NCI-H1092 (cell line): Measurements from ENCODE around the gene OR4C45.
A peak's percentile ranks its signal among the peaks of the same experiment; 100 is the strongest.
"Not testable (repeated sequence)": the region's sequence is repeated elsewhere in the genome, so short reads cannot be mapped to it uniquely, and the experiment has no call there.

Experiments used
- DNase-seq: peaks from one replicate; lab custom pipeline; 2025; lab: John Stamatoyannopoulos, UW

The OR4C45 gene

DNA sequence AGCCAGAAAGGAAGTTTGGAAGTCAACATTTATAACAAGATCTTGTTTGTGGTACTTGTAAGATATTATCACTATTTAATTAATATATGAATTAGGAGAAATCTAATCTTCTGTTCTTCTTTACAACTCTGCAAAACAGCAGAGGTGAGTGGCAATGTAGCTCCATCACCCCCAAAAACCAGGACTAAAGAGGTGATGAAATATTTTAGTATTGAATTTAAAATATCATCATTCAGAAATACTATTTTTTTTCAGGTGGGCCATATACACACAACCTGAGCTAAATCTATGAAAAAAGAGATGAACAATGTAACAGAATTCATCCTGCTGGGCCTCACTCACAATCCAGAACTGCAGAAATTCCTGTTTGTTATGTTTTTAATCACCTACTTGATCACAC lies at the start of gene OR4C45:
Gene OR4C45 (plus strand): TSS at position 301 of the 400 bp plus-strand sequence.
- no peak for DNase-seq

DNA sequence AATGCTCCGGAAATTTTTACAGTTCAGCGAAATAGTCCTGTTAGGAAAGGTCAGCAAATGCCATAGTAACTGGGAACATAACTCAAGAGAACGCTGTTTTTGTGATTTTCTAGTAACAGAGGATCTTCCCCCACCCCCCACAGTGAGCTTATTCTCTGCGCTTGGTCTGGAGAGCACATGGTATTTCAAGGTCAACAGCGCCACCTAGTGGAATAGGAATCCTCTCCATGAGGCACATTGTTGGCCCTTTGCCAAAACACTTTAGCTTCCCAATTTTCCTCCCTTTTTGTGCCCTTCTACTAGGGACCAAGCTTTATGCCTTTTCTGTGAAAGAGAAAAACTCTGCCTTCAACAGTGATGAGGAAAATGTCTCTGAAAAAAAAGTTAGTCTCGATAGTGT lies 37.1 kb upstream of the OR4C45 start:
- DNase-seq, result peak; percentile 36

DNA sequence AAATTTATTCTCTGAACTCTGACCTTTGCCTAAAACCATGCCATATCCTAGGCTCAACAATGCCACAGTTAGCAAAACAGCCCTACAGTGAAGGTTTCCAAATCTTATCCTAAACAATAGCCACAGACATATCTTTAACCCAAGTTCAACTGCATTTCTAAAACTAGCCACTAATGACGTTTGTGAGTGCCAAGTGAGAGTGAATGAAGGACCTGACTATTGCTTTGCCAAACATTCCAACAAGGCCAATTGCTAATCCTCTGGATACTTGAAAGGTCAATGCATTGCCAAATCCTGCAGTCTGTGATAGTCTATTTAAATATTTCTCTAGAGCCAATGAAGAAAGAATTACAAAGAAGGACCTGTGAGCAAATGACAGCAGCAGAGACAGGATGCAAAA lies 2.5 kb upstream of the OR4C45 start:
- DNase-seq, result no peak

DNA sequence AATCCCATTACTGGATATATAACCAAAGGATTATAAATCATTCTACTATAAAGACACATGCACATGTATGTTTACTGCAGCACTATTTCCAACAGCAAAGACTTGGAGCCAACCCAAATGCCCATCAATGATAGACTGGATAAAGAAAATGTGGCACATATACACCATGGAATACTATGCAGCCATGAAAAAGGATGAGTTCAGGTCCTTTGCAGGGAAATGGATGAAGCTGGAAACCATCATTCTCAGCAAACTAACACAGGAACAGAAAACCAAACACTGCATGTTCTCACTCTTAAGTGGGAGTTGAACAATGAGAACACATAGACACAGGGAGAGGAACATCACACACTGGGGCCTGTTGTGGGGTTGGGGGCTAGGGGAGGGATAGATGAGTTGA lies 3.6 kb downstream of the OR4C45 start:
- DNase-seq, result not testable (repeated sequence)

DNA sequence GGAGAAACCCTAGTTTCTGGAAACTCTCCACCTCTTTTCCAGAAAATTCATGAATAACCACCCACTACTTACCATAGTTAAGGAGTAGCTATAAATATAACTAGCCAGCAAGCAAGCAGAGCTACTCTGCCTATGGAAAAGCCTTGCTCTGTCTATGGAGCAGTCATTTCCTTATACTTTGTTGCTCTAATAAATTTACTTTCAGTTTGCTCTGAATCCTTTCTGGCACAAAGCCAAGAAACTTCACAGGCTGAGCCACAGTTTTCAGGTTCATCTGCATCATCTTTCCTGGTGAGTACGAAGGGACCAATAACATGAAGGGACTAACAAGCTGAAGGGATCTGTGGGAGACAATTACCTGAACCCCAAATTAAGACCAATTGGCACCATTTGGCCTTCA lies 4.6 kb downstream of the OR4C45 start:
- no peak for DNase-seq

DNA sequence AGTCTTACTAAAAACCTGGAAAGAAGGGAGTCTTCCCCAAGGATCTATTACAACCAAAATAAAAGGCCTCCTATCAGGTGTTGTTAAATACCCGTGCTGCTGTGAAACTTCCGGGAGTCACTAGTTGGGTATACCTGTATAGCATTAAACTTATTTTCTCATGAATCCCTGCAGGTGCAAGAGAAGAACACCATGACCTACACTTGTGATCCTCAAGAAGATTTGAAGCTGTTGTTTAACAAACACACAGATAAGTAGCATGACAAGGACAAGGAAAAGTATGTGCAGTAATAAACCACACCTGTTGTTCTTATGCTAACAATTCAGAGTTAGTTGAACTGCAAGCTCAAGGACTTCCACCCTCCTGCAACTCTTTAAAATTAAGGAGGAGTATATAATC lies 12.0 kb downstream of the OR4C45 start:
- no peak for DNase-seq

DNA sequence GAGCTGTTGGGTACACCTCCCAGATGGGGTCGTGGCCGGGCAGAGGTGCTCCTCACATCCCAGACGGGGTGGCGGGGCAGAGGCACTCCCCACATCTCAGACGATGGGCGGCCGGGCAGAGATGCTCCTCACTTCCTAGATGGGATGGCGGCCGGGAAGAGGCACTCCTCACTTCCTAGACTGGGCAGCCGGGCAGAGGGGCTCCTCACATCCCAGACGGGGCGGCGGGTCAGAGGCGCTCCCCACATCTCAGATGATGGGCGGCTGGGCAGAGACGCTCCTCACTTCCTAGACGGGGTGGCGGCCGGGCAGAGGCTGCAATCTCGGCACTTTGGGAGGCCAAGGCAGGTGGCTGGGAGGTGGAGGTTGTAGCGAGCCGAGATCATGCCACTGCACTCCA lies 30.4 kb downstream of the OR4C45 start:
- not testable (repeated sequence) for DNase-seq

DNA sequence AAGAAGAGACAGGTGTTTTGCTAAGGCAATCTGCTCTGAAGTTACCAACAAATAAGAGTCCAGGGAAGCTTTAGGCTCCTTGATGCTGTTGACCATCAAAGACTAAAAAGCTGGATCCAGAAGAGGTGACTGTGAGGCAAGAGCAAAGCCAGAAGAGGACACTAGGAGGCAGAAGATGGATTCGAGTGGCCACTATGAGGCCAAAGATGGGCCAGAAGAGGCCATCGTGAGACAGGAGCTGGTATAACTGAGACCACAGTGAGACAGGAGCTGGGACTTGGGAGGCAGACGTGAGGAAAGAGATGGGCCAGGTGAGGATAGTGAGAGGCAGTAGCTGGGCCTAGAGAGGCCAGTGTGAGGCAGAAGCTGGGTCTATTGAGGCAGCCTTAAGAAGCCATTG lies 37.7 kb downstream of the OR4C45 start:
- DNase-seq, result no peak

DNA sequence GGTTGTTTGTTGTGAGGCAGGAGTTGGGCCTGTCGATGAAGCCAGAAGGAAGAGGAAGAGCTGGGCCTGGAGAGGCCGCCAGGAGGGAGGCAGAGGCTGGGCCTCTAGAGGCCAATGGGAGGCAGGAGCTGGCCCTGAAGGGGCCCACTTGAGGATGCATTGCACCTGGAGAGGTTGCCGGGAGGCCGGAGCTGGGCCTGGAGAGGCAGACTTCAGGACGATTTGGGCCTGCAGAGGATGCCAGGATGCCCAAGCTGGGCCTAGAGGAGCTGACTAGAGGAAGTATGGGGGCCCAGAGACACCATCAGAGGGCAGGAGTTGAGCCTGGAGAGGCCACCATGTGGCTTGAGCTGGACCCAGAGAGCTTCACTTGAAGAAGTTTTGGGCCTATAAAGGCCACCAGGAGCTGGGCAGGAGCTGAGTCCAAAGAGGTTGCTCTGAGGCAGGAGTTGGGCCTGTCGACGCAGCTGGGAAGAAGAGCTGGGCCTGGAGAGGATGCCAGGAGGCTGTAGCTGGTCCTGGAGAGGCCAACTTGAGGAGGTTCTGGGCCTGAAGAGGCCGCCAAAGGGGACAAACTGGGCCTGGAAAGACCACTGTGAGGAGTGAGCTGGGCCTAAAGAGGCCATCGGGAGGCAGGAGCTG lies 39.0 kb downstream of the OR4C45 start:
- DNase-seq, result no peak

DNA sequence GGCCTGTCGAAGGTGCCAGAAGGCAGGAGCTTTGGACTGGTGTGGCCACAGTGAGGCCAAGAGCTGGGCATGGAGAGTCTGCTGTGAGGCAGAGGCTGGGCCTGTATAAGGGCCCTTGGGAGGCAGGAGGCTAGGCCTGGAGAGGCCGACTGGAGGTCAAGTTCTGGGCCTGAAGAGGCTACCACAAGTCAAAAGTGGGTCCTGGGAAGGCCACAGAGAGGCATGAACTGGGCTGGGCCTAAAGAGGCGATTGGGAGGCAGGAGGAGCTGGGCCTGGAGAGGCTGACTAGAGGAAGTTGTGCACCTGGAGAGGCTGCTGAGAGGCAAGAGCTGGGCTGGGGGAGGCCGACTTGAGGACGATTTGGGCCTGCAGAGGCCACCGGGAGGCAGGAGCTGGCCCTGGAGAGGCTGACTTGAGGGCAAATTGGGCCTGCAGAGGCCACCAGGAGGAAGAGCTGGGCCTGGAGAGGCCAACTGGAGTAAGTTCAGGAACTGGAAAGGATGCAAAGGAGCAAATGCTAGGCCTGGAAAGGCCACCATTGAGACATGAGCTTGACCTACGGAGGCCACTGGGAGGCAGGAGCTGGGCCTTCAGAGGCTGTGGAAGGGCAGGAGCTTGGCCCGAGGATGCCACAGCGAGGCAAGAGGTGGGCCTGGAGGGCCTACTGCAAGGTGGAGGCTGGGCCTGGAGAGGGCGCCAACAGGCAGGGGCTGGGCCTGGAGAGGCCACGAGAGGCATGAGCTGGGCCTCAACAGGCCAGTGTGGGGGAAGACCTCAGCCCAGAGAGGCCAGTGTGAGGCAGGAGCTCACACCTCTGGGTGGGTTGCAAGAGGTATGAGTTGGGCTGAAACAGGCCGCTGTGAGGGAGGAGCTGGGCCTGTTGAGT lies 39.8 kb downstream of the OR4C45 start:
- DNase-seq, result no peak

DNA sequence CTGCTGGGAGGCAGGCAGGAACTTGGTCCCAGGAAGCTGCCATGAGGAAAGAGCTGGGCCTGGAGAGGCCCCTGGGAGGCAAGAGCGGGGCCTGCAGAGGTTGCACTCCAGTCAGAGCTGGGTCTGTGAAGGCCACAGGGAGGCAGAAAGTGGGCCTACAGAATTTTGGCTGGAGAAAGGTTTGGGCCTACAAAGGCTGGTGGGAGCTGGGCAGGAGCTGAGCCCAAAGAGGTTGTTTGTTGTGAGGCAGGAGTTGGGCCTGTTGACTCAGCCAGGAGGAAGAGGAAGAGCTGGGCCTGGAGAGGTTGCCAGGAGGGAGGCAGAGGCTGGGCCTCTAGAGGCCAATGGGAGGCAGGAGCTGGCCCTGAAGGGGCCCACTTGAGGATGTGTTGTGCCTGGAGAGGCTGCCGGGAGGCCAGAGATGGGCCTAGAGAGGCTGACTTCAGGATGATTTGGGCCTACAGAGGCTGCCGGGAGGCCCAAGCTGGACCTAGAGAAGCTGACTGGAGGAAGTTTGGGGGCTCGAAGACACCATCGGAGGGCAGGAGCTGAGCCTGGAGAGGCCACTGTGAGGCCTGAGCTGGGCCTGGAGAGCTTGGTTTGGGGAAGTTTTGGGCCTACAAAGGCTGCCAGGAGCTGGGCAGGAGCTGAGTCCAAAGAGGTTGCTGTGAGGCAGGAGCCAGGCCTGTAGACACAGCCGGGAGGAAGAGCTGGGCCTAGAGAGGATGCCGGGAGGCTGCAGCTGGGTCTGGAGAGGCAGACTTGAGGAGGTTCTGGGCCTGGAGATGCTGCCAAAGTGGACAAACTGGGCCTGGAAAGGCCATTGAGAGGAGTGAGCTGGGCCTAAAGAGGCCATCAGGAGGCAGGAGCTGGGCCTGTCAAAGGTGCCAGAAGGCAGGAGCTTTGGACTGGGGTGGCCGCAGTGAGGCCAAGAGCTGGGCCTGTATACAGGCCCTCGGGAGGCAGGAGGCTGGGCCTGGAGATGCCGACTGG lies 40.7 kb downstream of the OR4C45 start:
- no peak for DNase-seq

DNA sequence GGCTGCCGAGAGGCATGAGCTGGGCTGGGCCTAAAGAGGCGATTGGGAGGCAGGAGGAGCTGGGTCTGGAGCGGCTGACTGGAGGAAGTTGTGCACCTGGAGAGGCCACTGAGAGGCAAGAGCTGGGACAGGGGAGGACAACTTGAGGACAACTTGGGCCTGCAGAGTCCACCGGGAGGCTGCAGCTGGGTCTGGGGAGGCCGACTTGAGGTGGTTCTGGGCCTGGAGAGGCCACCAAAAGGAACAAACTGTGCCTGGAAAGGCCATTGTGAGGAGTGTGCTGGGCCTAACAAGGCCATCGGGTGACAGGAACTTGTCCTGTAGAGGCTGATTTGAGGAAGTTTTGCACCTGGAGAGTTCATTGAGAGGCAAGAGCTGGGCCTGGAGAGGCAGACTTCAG lies 41.5 kb downstream of the OR4C45 start:
- no peak for DNase-seq

DNA sequence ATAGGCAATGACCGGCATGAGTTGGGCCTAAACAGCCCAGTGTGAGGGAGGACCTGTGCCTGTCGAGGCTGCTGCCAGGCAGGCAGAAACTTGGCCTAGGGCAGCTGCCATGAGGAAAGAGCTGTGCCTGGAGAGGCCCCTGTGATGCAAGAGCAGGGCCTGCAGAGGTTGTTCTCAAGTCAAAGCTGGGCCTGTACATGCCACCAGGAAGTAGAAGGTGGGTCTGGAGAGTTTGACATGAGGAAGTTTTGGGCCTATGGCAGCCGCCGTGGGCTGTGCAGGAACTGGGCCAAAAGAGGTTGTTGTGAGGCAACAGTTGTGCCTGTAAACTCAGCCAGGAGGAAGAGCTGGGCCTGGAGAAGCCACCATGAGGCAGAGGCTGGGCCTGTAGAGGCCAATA lies 43.2 kb downstream of the OR4C45 start:
- no peak for DNase-seq

DNA sequence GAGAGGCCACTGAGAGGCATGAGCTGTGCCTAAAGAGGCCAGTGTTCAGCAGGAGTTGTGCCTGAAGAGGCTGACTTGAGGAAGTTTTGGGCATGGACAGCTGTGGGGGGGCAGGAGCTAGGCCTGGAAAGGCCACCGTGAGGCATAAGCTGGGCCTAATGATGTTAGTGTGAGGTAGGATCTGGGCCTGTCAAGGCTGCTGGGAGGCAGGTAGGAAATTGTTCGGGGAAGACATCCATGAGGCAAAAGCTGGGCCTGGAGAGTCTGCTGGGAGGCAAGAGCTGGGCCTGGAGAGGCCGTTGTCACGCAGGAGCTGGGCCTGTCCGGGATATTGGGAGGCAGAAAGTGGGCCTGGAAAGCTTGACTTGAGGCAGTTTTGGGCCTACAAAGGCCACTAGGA lies 44.9 kb downstream of the OR4C45 start:
- DNase-seq, result no peak

DNA sequence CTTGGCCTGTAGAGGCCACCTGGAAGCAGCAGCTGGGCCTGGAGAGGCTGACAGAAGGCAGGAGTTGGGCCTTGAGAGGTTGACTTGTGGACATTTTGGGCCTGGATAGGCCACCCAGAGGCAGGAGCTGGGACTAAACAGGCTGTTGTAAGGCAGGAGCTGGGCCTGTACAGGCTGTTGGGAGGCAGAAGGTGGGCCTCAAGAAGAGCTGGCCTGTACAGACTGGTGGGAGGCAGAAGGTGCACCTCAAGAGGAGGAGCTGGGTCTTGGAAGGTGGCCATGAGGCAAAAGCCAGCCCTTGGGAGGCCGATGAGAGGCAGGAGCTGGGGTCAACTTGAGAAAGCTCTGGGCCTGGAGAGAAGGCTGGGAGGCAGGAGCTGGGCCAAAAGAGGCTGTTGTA lies 45.3 kb downstream of the OR4C45 start:
- DNase-seq, result no peak

DNA sequence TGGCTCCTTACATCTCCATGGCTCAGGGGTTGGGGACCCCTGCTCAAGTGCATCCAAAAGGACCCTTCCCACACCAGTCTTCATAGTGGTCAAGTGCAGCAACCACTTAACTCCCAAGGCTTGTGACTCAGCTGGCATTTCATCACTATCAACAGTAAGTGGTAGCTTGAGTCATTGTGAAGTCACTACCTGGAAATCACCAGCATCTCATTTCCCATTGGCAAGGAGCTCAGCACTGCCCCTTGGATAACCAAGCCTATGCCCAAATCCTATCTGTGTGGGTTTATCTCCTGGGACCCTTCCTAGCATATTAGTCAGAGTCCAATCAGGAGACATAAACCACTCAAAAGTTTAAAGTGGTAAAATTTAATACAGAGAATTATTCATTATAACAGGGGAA lies 46.3 kb downstream of the OR4C45 start:
- DNase-seq, result not testable (repeated sequence)

DNA sequence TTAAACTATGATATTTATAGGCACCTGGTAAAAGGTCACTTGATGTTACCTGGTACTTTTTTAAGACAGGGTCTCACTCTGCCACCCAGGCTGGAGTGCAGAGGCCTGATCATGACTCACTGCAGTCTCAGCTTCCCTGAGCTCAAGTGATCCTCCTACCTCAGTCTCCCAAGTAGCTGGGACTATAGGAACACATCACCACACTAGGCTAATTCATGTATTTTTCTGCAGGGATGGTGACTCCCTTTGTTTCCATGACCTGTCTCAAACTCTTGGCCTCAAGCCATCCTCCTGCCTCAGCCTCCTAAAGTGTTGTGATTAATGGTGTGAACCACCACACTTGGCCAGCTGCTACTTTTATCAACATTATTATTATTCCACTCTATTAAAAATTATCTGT lies 47.6 kb downstream of the OR4C45 start:
- no peak for DNase-seq
